ENCODE measurements around the gene SLC16A13. TPM values are rescaled to one million over a fixed set of nuclear protein-coding genes. Genes with fewer than 3 reads are reported as not detected.

Gene SLC16A13
- total and polyA plus RNA-seq, 2 donors (not counting 1 experiment from before 2014, with no cell fraction given), result 1.3 to 1.4 TPM

DNA sequence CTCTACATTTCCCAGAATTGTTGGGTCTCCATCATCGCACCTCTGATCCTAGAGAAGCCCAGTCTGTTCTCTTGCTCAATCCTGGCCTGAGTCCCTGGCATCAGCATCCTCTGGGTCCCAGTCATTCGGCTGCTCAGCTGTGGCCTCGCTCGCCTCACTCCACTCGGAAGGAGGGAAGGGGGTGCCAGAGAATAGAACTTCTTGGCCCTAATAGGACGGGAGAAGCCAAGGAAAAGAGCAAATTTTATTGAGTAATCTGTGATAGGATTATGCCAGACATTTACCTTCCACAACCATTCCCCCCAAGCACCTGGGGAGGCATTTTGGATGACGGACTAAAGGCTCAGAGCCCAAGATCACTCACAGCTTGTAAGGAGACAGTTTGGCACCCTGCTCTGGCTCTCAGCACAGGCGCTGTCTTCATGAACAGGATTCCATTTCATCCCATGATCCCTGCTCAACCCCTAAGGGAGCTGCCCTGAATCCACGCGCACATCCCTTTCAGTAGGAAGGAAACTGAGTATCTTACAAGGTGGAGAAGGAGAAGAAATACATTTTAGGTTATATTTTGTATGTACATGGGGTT, 44.7 kb downstream of the SLC16A13 start:
- no peak overlapping the region for H3K27ac ChIP-seq (ENCODE audit: insufficient read depth, low read length)
- no peaks in the 10 kb centered on the region for H3K79me2 ChIP-seq (ENCODE audit: control insufficient read depth, insufficient read depth, low read length)
- H3K4me2 ChIP-seq (ENCODE audit: extremely low read depth, insufficient read depth, low read length), result no peak overlapping the region
- no peak overlapping the region for H2AFZ ChIP-seq (ENCODE audit: low read length)
- no peaks in the 10 kb centered on the region for H3K27me3 ChIP-seq (ENCODE audit: control insufficient read depth, insufficient read depth, low read length)
- H3K4me3 ChIP-seq (replicated peaks in 1 of 4; ENCODE audit: control extremely low read depth in 1 of 4, insufficient read depth in 1 of 4, low read depth in 3 of 4, low read length in 4 of 4), result no peak overlapping the region
- no peaks in the 10 kb centered on the region for H3K36me3 ChIP-seq (ENCODE audit: control insufficient read depth, insufficient read depth, low read length)
- H3K4me1 ChIP-seq (ENCODE audit: control insufficient read depth, extremely low read depth, insufficient read depth, low read length), result no peaks in the 10 kb centered on the region
- TF ChIP-seq CTCF (conservative IDR thresholded peaks at IDR 0.05 in 1 of 2, IDR thresholded peaks at IDR 0.05 in 1 of 2; ENCODE audit: low read depth in 1 of 2, low read length in 2 of 2) (no peak), EZH2 (IDR thresholded peaks at IDR 0.05; ENCODE audit: low read length, missing control alignments) (no peak)
- H3K9me3 ChIP-seq (ENCODE audit: control insufficient read depth, insufficient read depth, low read depth, low read length), result no peaks in the 10 kb centered on the region
- DNase-seq (ENCODE audit: low read depth in 2 of 2), result no peak
- H4K20me1 ChIP-seq (ENCODE audit: control insufficient read depth, extremely low read depth, insufficient read depth, low read length), result no peaks in the 10 kb centered on the region
- H3K9ac ChIP-seq (ENCODE audit: insufficient read depth, low read length), result no peak overlapping the region

DNA sequence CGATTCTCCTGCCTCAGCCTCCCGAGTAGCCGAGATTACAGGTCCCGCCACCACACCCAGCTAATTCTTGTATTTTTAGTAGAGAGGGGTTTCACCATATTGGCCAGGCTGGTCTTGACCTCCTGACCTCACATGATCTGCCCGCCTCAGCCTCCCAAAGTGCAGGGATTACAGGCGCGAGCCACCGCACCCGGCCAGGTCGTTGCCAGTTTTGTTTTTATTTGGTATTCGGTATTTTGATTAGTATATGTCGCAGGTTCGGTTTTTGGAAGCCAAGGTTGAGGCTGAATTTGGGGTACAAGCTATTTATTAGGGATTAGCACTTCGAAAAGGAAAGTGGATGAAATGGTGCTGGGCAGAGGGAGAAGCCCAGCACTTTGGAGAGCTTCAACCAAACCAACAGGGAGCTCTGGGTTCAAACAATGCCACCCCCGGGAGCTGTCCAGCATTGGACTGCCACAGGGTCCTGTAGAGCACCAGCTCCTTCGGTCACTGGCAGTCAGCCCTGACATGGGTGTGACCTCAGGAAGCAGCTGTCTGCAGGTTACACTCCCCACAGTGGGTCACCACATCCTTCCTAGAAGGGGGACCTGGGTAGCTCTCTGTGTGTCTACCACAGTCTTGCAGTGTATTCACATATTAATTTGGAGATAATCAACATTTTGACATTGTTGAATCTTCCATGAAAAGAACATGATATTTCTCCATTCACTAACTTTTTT, 45.7 kb downstream of the SLC16A13 start:
- Histone ChIP-seq H3K9me3 (ENCODE audit: control insufficient read depth, insufficient read depth, low read depth, low read length) (no peaks in the 10 kb centered on the region), H2AFZ (ENCODE audit: low read length) (no peak overlapping the region), H3K79me2 (ENCODE audit: control insufficient read depth, insufficient read depth, low read length) (no peaks in the 10 kb centered on the region), H3K9ac (ENCODE audit: insufficient read depth, low read length) (no peak overlapping the region), H3K4me3 (replicated peaks in 1 of 4; ENCODE audit: control extremely low read depth in 1 of 4, insufficient read depth in 1 of 4, low read depth in 3 of 4, low read length in 4 of 4) (no peak overlapping the region), H3K36me3 (ENCODE audit: control insufficient read depth, insufficient read depth, low read length) (no peaks in the 10 kb centered on the region), H3K4me2 (ENCODE audit: extremely low read depth, insufficient read depth, low read length) (no peak overlapping the region), H3K4me1 (ENCODE audit: control insufficient read depth, extremely low read depth, insufficient read depth, low read length) (no peaks in the 10 kb centered on the region), H4K20me1 (ENCODE audit: control insufficient read depth, extremely low read depth, insufficient read depth, low read length) (no peaks in the 10 kb centered on the region), H3K27ac (ENCODE audit: insufficient read depth, low read length) (no peak overlapping the region), H3K27me3 (ENCODE audit: control insufficient read depth, insufficient read depth, low read length) (no peaks in the 10 kb centered on the region)
- DNase-seq (ENCODE audit: low read depth in 2 of 2), result no peak
- TF ChIP-seq EZH2 (IDR thresholded peaks at IDR 0.05; ENCODE audit: low read length, missing control alignments) (no peak), CTCF (conservative IDR thresholded peaks at IDR 0.05 in 1 of 2, IDR thresholded peaks at IDR 0.05 in 1 of 2; ENCODE audit: low read depth in 1 of 2, low read length in 2 of 2) (no peak)

GRCh38 chr17:7083592-7083991, 47.8 kb downstream of the SLC16A13 start:
- no peak overlapping the region for H3K4me2 ChIP-seq (ENCODE audit: extremely low read depth, insufficient read depth, low read length)
- TF ChIP-seq EZH2 (IDR thresholded peaks at IDR 0.05; ENCODE audit: low read length, missing control alignments), result no peak
- no peak for TF ChIP-seq CTCF (conservative IDR thresholded peaks at IDR 0.05 in 1 of 2, IDR thresholded peaks at IDR 0.05 in 1 of 2; ENCODE audit: low read depth in 1 of 2, low read length in 2 of 2)
- no peak overlapping the region for H3K4me3 ChIP-seq (replicated peaks in 1 of 4; ENCODE audit: control extremely low read depth in 1 of 4, insufficient read depth in 1 of 4, low read depth in 3 of 4, low read length in 4 of 4)
- H3K79me2 ChIP-seq (ENCODE audit: control insufficient read depth, insufficient read depth, low read length), result no peaks in the 10 kb centered on the region
- H3K9ac ChIP-seq (ENCODE audit: insufficient read depth, low read length), result no peak overlapping the region
- H3K4me1 ChIP-seq (ENCODE audit: control insufficient read depth, extremely low read depth, insufficient read depth, low read length), result no peaks in the 10 kb centered on the region
- H4K20me1 ChIP-seq (ENCODE audit: control insufficient read depth, extremely low read depth, insufficient read depth, low read length), result no peaks in the 10 kb centered on the region
- H2AFZ ChIP-seq (ENCODE audit: low read length), result no peak overlapping the region
- DNase-seq (ENCODE audit: low read depth in 2 of 2), result peak in 1 of 2 donors; percentile 56
- no peaks in the 10 kb centered on the region for H3K36me3 ChIP-seq (ENCODE audit: control insufficient read depth, insufficient read depth, low read length)
- H3K27me3 ChIP-seq (ENCODE audit: control insufficient read depth, insufficient read depth, low read length), result no peaks in the 10 kb centered on the region
- H3K9me3 ChIP-seq (ENCODE audit: control insufficient read depth, insufficient read depth, low read depth, low read length), result no peaks in the 10 kb centered on the region
- no peak overlapping the region for H3K27ac ChIP-seq (ENCODE audit: insufficient read depth, low read length)
